Stimulated activated CD8-positive, alpha-beta memory T cell treated with anti-CD3 and anti-CD28 coated beads, Interleukin-15, amount 100 ng/mL, for 1 hour (primary cell): ENCODE data around the gene DNTTIP2.
"Not testable (repeated sequence)": the region's sequence is repeated elsewhere in the genome, so short reads cannot be mapped to it uniquely, and the experiment has no call there.

Experiments used
- DNase-seq: peaks from one replicate; pipeline ENCODE4 v3.0.0-alpha.2; 2020; ENCODE audit warnings: low read depth

DNTTIP2 gene

GRCh38 chr1:93840956-93841482 is 38.0 kb downstream of the DNTTIP2 start:
- no peak for DNase-seq

- DNase-seq, result no peak
These were observed 39.3 kb downstream of the DNTTIP2 start for GRCh38 chr1:93839753-93840152.

- no peak for DNase-seq
These were observed 39.7 kb downstream of the DNTTIP2 start for GRCh38 chr1:93839307-93839706.

- no peak for DNase-seq
These were observed 41.0 kb downstream of the DNTTIP2 start for GRCh38 chr1:93837961-93838360.

- not testable (repeated sequence) for DNase-seq
These were observed 45.7 kb downstream of the DNTTIP2 start for GRCh38 chr1:93833293-93833692.

GRCh38 chr1:93829061-93829460 is 49.9 kb downstream of the DNTTIP2 start:
- DNase-seq, result no peak

GRCh38 chr1:93828367-93828755 is 50.6 kb downstream of the DNTTIP2 start:
- no peak for DNase-seq

GRCh38 chr1:93827633-93828366 is 51.2 kb downstream of the DNTTIP2 start:
- no peak for DNase-seq

GRCh38 chr1:93827128-93827527 is 51.9 kb downstream of the DNTTIP2 start:
- no peak for DNase-seq

- no peak for DNase-seq
These were observed 54.2 kb downstream of the DNTTIP2 start for GRCh38 chr1:93824834-93825233.

- no peak for DNase-seq
These were observed 56.1 kb downstream of the DNTTIP2 start for GRCh38 chr1:93822730-93823425.

- DNase-seq, result no peak
These were observed 57.4 kb downstream of the DNTTIP2 start for GRCh38 chr1:93821423-93822144.

GRCh38 chr1:93820554-93821422 is 58.2 kb downstream of the DNTTIP2 start:
- DNase-seq, result no peak

- no peak for DNase-seq
These were observed 60.4 kb downstream of the DNTTIP2 start for GRCh38 chr1:93818570-93818959.

GRCh38 chr1:93817819-93818569 is 61.0 kb downstream of the DNTTIP2 start:
- DNase-seq, result peak; percentile 3

- no peak for DNase-seq
These were observed 61.9 kb downstream of the DNTTIP2 start for GRCh38 chr1:93816970-93817678.
